NCI-H2227 (cell line): ENCODE results near the gene NID2.
A peak's percentile ranks its signal among the peaks of the same experiment; 100 is the strongest.

Source experiments
- DNase-seq: peaks from one replicate; lab custom pipeline; 2025; ENCODE audit not compliant: unreplicated experiment; lab: John Stamatoyannopoulos, UW

The NID2 gene

GRCh38 chr14:52026901-52027300, 42.0 kb downstream of the NID2 start:
- DNase-seq = no peak

GRCh38 chr14:52026017-52026660, 42.7 kb downstream of the NID2 start:
- no peak for DNase-seq

GRCh38 chr14:52025310-52025709, 43.5 kb downstream of the NID2 start:
- DNase-seq = no peak

- no peak for DNase-seq
Observed at GRCh38 chr14:52023518-52023917, 45.3 kb downstream of the NID2 start.

GRCh38 chr14:52021957-52022600, 46.8 kb downstream of the NID2 start:
- no peak for DNase-seq

- DNase-seq = no peak
Observed at GRCh38 chr14:52020866-52021717, 47.8 kb downstream of the NID2 start.

- DNase-seq = no peak
Observed at GRCh38 chr14:52020161-52020714, 48.6 kb downstream of the NID2 start.

GRCh38 chr14:52018970-52019369, 49.9 kb downstream of the NID2 start:
- DNase-seq = no peak

- no peak for DNase-seq
Observed at GRCh38 chr14:52018252-52018651, 50.6 kb downstream of the NID2 start.

- DNase-seq = peak; percentile 8
Observed at GRCh38 chr14:52015411-52016030, 53.3 kb downstream of the NID2 start.

- no peak for DNase-seq
Observed at GRCh38 chr14:52014601-52015267, 54.1 kb downstream of the NID2 start.

GRCh38 chr14:52013984-52014600, 54.8 kb downstream of the NID2 start:
- DNase-seq = no peak

GRCh38 chr14:52012635-52013034, 56.2 kb downstream of the NID2 start:
- no peak for DNase-seq

GRCh38 chr14:52011523-52011922, 57.3 kb downstream of the NID2 start:
- DNase-seq = no peak

GRCh38 chr14:52010173-52010693, 58.6 kb downstream of the NID2 start:
- no peak for DNase-seq

GRCh38 chr14:52008136-52008535, 60.7 kb downstream of the NID2 start:
- DNase-seq = no peak

- DNase-seq = no peak
Observed at GRCh38 chr14:52007637-52008036, 61.2 kb downstream of the NID2 start.

GRCh38 chr14:52007211-52007610, 61.6 kb downstream of the NID2 start:
- DNase-seq = no peak

GRCh38 chr14:52006361-52006760, 62.5 kb downstream of the NID2 start:
- DNase-seq = no peak

GRCh38 chr14:52005625-52006024, 63.2 kb downstream of the NID2 start:
- DNase-seq = no peak
